ENCODE measurements around the gene DDX6. TPM values are rescaled to one million over a fixed set of nuclear protein-coding genes. Genes with fewer than 3 reads are reported as not detected.

DDX6 gene
- total and polyA plus RNA-seq, 10 donors = 36.3 to 206 (median 167) TPM

DNA sequence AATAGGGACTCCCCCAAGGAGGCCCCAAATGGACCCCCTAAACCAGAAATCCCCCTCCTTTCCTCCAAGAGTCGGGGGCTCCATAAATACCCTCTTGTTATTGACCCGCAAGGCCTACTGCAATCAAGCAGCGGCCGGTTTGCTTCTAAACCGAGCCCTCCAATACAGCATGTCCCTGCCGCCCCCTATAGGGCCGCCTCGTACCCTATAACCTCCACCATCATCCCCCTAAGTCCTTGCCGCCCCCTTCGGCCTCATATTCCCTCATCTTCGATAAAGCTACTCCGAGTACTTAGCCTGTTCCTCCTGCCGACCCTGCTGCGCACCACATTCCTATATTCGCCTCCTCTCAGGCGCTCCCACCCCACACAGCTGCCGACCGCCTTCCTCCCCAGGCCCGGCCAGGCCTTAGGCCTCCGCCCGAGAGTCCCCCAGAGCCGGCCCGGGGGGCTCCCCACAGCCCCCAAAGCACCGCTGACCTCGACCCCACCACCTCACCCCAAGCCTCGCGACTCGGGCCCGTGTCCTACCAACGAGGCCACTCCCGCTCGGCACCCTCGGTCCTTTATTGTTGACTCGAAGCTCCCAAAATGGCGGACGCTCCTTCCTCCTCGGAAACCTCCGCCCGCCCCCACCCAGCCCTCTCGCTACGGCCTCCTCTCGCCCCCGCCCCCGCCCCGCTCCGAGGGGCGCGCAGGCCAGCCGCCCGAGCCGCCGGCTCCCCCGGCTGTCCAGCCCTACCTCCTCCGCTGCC is 430 bp downstream of the DDX6 start:
- intact Hi-C loops (cut with DNase I; ENCODE audit: low total_unique reads) = loop anchor here (5.0 kb wide), 1 partner anchor 102 kb away; no protein-coding TSS in a partner anchor
- 0 to 1% (median 0%) methylated on average over 31 to 54 of the region's 54 CpGs for WGBS, 5 donors

DNA sequence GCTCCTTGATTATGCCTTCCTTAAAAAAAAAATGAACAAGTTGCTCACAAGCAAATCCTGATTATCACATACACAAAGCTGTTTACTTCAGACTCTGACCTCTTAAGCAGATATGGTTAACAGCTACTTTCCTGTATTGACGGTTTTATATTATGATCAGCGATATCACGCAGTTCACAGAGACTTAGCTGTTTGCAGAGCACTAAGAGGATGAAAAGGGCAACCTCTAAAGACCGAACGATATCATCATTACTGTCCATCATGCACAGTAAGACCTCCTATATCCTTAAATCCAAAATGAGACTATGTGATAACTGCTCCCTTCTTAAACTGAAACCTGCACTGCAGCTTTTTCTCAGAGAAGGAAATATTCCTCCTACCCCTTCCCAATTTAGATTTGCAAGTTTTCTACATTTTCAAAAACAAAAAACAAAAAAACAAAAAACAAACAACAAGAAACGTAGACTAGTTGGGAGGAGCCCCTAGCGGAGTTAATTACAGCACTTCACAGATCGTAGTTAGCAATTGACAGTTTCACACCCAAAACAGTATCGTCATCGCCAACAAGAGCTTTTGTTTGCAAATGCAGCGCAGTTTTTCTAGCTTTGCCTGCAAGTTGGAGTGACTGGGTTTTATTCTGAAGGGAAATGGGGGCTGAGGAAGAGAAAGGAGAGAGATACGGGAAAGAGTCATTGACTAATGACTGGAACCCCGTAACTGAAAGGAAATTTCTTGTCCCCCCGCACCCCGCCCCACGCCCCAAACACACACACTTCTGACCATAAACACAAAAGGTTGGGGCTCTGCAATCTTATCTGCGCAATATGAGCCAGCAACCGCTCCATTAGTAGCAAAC is 1.2 kb downstream of the DDX6 start:
- no peaks in the 10 kb centered on the region for H3K9me3 ChIP-seq
- H3K4me3 ChIP-seq = peak overlapping the region; percentile 74 to 98 (median 88)
- H3K27me3 ChIP-seq (replicated peaks in 1 of 7) = no peaks in the 10 kb centered on the region
- WGBS, 5 donors = 1 to 4% (median 1%) methylated on average over 18 of the region's 18 CpGs
- H3K4me1 ChIP-seq = peaks cover 41 to 74% (median 56%) of the 10 kb centered on the region in 6 donors
- H3K27ac ChIP-seq = peak overlapping the region; percentile 99 to 100 (median 100)
- intact Hi-C loops (cut with DNase I; ENCODE audit: low total_unique reads) = loop anchor here (5.0 to 10.0 kb wide), 2 partner anchors 95 to 103 kb away; no protein-coding TSS in a partner anchor
- H3K36me3 ChIP-seq = peaks cover 0 to 22% (median 9%) of the 10 kb centered on the region in 6 donors
- TF ChIP-seq, protein P1, sequence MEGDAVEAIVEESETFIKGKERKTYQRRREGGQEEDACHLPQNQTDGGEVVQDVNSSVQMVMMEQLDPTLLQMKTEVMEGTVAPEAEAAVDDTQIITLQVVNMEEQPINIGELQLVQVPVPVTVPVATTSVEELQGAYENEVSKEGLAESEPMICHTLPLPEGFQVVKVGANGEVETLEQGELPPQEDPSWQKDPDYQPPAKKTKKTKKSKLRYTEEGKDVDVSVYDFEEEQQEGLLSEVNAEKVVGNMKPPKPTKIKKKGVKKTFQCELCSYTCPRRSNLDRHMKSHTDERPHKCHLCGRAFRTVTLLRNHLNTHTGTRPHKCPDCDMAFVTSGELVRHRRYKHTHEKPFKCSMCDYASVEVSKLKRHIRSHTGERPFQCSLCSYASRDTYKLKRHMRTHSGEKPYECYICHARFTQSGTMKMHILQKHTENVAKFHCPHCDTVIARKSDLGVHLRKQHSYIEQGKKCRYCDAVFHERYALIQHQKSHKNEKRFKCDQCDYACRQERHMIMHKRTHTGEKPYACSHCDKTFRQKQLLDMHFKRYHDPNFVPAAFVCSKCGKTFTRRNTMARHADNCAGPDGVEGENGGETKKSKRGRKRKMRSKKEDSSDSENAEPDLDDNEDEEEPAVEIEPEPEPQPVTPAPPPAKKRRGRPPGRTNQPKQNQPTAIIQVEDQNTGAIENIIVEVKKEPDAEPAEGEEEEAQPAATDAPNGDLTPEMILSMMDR (IDR thresholded peaks at IDR 0.05 in 8 of 11, conservative IDR thresholded peaks at IDR 0.05 in 3 of 11) = no peak
- TF ChIP-seq POLR2AphosphoS5 (IDR thresholded peaks at IDR 0.05) (peak in 1 of 3 donors; percentile 21), POLR2A (IDR thresholded peaks at IDR 0.05) (no peak)
- no peak for DNase-seq

More for the DNA sequence above, 430 bp downstream of the DDX6 start:
- Histone ChIP-seq H3K27me3 (replicated peaks in 1 of 7) (no peaks in the 10 kb centered on the region), H3K4me1 (peaks cover 33 to 66% (median 48%) of the 10 kb centered on the region in 6 donors), H3K4me3 (peak overlapping the region; percentile 74 to 98 (median 88)), H3K36me3 (peaks cover 0 to 14% (median 3%) of the 10 kb centered on the region in 6 donors), H3K9me3 (no peaks in the 10 kb centered on the region), H3K27ac (peak overlapping the region; percentile 99 to 100 (median 100))
- peak; percentile 93 for DNase-seq
- TF ChIP-seq POLR2A (IDR thresholded peaks at IDR 0.05) (no peak), POLR2AphosphoS5 (IDR thresholded peaks at IDR 0.05) (peak in 1 of 3 donors; percentile 2)
- TF ChIP-seq, protein P1 (IDR thresholded peaks at IDR 0.05 in 8 of 11, conservative IDR thresholded peaks at IDR 0.05 in 3 of 11) = peak; percentile 30 to 71 (median 48)

DNA sequence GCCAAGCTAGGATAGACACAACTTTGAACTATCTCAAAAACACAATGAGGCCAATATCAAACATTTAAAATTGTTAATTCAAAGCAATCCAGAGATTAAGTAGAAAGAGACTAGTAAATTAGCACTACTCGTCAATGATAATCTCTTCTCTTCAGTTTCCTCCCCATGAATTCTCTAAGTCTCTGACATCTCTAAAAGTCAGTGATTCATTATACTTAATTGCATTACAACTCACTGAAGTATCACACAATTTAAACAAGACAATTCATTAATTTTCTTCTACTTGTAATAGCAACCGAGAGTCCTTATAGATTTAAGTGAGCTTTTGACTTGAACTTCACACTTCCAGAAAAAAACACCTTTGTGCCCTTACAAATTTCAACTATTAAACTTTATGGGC is 4.3 kb downstream of the DDX6 start:
- no peak for DNase-seq
- WGBS, 5 donors = 39 to 59% (median 50%) methylated on average over 2 of the region's 2 CpGs
- H3K9me3 ChIP-seq = no peaks in the 10 kb centered on the region
- H3K27me3 ChIP-seq (replicated peaks in 1 of 7) = no peaks in the 10 kb centered on the region
- peaks cover 57 to 81% (median 75%) of the 10 kb centered on the region in 6 donors for H3K4me1 ChIP-seq
- peak overlapping the region in 2 of 8 donors; percentile 12 to 98 for H3K4me3 ChIP-seq
- peaks cover 0 to 53% (median 28%) of the 10 kb centered on the region in 6 donors for H3K36me3 ChIP-seq
- TF ChIP-seq POLR2AphosphoS5 (IDR thresholded peaks at IDR 0.05) (no peak), POLR2A (IDR thresholded peaks at IDR 0.05) (no peak)
- TF ChIP-seq, protein P1 (IDR thresholded peaks at IDR 0.05 in 8 of 11, conservative IDR thresholded peaks at IDR 0.05 in 3 of 11) = no peak
- intact Hi-C loops (cut with DNase I; ENCODE audit: low total_unique reads) = loop anchor here (10.0 kb wide), 1 partner anchor 92 kb away; no protein-coding TSS in a partner anchor
- peak overlapping the region in 7 of 8 donors; percentile 5 to 100 (median 40) for H3K27ac ChIP-seq
